HFFc6 (cell line): Measurements from ENCODE around the gene CRYBG1. TPM values are rescaled to one million over a fixed set of nuclear protein-coding genes. Genes with fewer than 3 reads are reported as not detected.

Experiments used
- DNase-seq: peaks from one replicate; pipeline ENCODE4 v3.0.0-alpha.2; 2018
- H3K27ac Mint-ChIP-seq: 2 replicates; pipeline ENCODE4 v1.8.0; 2020; ENCODE audit warnings: mild to moderate bottlenecking, mixed read lengths
- H3K27me3 Mint-ChIP-seq: 2 replicates; pipeline ENCODE4 v1.8.0; 2021; ENCODE audit warnings: mild to moderate bottlenecking, moderate library complexity, mixed read lengths; ENCODE audit not compliant: insufficient read depth
- H3K36me3 Mint-ChIP-seq: 2 replicates; pipeline ENCODE4 v1.8.0; 2021; ENCODE audit warnings: low read depth, mixed read lengths
- H3K4me1 Mint-ChIP-seq: 2 replicates; pipeline ENCODE4 v1.8.0; 2020; ENCODE audit warnings: low read depth, mixed read lengths
- H3K4me3 Mint-ChIP-seq: 2 replicates; pipeline ENCODE4 v1.8.0; 2020; ENCODE audit warnings: mild to moderate bottlenecking, moderate library complexity, mixed read lengths
- H3K9me3 Mint-ChIP-seq: 2 replicates; pipeline ENCODE4 v1.8.0; 2020; ENCODE audit warnings: mild to moderate bottlenecking, mixed read lengths
- total RNA-seq, 6 experiments: library from RNA; stranded (reverse); fragmentation: NEBNext Ultra II Directional; extraction: Animal tissue kit (Norgen Biotek cat#: 25700); gene quantifications; 2 replicates in 1 of 6; 3 replicates in 5 of 6; pipeline ENCODE4 v1.2.3, GENCODE V29; 2021
- TF ChIP-seq, protein P1 (sequence below): fragments of 200-600 bp; sonication (generic); IDR thresholded peaks from 2 replicates; pipeline ENCODE4 v1.5.0; 2021; ENCODE audit warnings: antibody characterized with exemption, mild to moderate bottlenecking

The CRYBG1 gene
- total RNA-seq, 6 experiments from 2014 or later, result 8.2 to 10.9 (median 9.8) TPM

GRCh38 chr6:106385530-106385929, 25.0 kb downstream of the CRYBG1 start:
- H3K27me3 Mint-ChIP-seq, result peaks cover 20% of the 10 kb centered on the region

GRCh38 chr6:106387875-106388274, 27.4 kb downstream of the CRYBG1 start:
- Mint-ChIP-seq H3K4me1 (no peaks in the 10 kb centered on the region), H3K27ac (no peak overlapping the region), H3K4me3 (no peak overlapping the region), H3K36me3 (no peaks in the 10 kb centered on the region), H3K27me3 (peaks cover 31% of the 10 kb centered on the region), H3K9me3 (no peaks in the 10 kb centered on the region)
- TF ChIP-seq, protein P1, sequence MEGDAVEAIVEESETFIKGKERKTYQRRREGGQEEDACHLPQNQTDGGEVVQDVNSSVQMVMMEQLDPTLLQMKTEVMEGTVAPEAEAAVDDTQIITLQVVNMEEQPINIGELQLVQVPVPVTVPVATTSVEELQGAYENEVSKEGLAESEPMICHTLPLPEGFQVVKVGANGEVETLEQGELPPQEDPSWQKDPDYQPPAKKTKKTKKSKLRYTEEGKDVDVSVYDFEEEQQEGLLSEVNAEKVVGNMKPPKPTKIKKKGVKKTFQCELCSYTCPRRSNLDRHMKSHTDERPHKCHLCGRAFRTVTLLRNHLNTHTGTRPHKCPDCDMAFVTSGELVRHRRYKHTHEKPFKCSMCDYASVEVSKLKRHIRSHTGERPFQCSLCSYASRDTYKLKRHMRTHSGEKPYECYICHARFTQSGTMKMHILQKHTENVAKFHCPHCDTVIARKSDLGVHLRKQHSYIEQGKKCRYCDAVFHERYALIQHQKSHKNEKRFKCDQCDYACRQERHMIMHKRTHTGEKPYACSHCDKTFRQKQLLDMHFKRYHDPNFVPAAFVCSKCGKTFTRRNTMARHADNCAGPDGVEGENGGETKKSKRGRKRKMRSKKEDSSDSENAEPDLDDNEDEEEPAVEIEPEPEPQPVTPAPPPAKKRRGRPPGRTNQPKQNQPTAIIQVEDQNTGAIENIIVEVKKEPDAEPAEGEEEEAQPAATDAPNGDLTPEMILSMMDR, result no peak
- DNase-seq, result no peak

More at GRCh38 chr6:106385530-106385929, 25.0 kb downstream of the CRYBG1 start:
- no peak for DNase-seq
- TF ChIP-seq, protein P1, result no peak
- Mint-ChIP-seq H3K4me3 (no peak overlapping the region), H3K4me1 (no peaks in the 10 kb centered on the region), H3K9me3 (no peaks in the 10 kb centered on the region), H3K36me3 (no peaks in the 10 kb centered on the region), H3K27ac (no peak overlapping the region)

GRCh38 chr6:106390088-106390487, 29.6 kb downstream of the CRYBG1 start:
- Mint-ChIP-seq H3K27me3 (peaks cover 43% of the 10 kb centered on the region), H3K27ac (no peak overlapping the region), H3K4me3 (no peak overlapping the region), H3K9me3 (no peaks in the 10 kb centered on the region), H3K36me3 (no peaks in the 10 kb centered on the region), H3K4me1 (no peaks in the 10 kb centered on the region)
- TF ChIP-seq, protein P1, result no peak
- DNase-seq, result no peak

GRCh38 chr6:106396426-106397220, 36.1 kb downstream of the CRYBG1 start:
- Mint-ChIP-seq H3K4me1 (no peaks in the 10 kb centered on the region), H3K9me3 (no peaks in the 10 kb centered on the region), H3K27me3 (peaks cover 27% of the 10 kb centered on the region), H3K4me3 (no peak overlapping the region), H3K27ac (no peak overlapping the region), H3K36me3 (no peaks in the 10 kb centered on the region)
- no peak for DNase-seq
- TF ChIP-seq, protein P1, result no peak

GRCh38 chr6:106397431-106397830, 36.9 kb downstream of the CRYBG1 start:
- no peak for DNase-seq
- TF ChIP-seq, protein P1, result no peak
- H3K4me3 Mint-ChIP-seq, result no peak overlapping the region

More at GRCh38 chr6:106397431-106397830, 36.9 kb downstream of the CRYBG1 start:
- H3K36me3 Mint-ChIP-seq, result no peaks in the 10 kb centered on the region
- no peaks in the 10 kb centered on the region for H3K4me1 Mint-ChIP-seq
- no peak overlapping the region for H3K27ac Mint-ChIP-seq
- no peaks in the 10 kb centered on the region for H3K9me3 Mint-ChIP-seq
- peaks cover 24% of the 10 kb centered on the region for H3K27me3 Mint-ChIP-seq
